Lung (tissue), 12 donors: ENCODE measurements around the gene STX17. TPM values are rescaled to one million over a fixed set of nuclear protein-coding genes. Genes with fewer than 3 reads are reported as not detected.

Experiments used
- ATAC-seq: fragments of 200-7000 bp; cut with Tn5 transposase; one replicate; pipeline ENCODE4 v1.9.1; 2020; ENCODE audit warnings: moderate number of reproducible peaks; ENCODE audit not compliant: insufficient read depth, low FRiP score
- DNase-seq, 3 donors: peaks; one replicate each; pipeline ENCODE4 v3.0.0-alpha.2; 2013 to 2017
- H3K27ac ChIP-seq, 2 donors: one replicate each; pipeline ENCODE4 v1.5.1; 2013; ENCODE audit warnings: mild to moderate bottlenecking in 2 of 2, moderate library complexity in 2 of 2, control low read depth in 1 of 2, inconsistent platforms in 1 of 2, low read depth in 1 of 2, low read length in 1 of 2
- H3K27me3 ChIP-seq, 3 donors: one replicate each; pipeline ENCODE4 v1.5.1; 2013; ENCODE audit warnings: low read length in 2 of 3; ENCODE audit not compliant: control insufficient read depth in 3 of 3, insufficient read depth in 3 of 3
- H3K36me3 ChIP-seq, 4 donors: one replicate each; pipeline ENCODE4 v1.5.1; 2013; ENCODE audit warnings: low read length in 4 of 4, mild to moderate bottlenecking in 1 of 4, moderate library complexity in 1 of 4; ENCODE audit not compliant: control insufficient read depth in 4 of 4, insufficient read depth in 4 of 4
- H3K4me1 ChIP-seq, 5 donors: one replicate each; pipeline ENCODE4 v1.5.1; 2013; ENCODE audit warnings: low read length in 5 of 5, mild to moderate bottlenecking in 2 of 5, moderate library complexity in 1 of 5; ENCODE audit not compliant: control insufficient read depth in 5 of 5, insufficient read depth in 5 of 5
- H3K4me3 ChIP-seq: one replicate; pipeline ENCODE4 v1.5.1; 2013; ENCODE audit warnings: mild to moderate bottlenecking, control low read depth, moderate library complexity
- H3K9ac ChIP-seq, 2 donors: one replicate each; pipeline ENCODE4 v1.5.1; 2013; ENCODE audit warnings: low read length in 2 of 2, control low read depth in 1 of 2; ENCODE audit not compliant: insufficient read depth in 1 of 2
- H3K9me3 ChIP-seq, 4 donors: one replicate each; pipeline ENCODE4 v1.5.1; 2013; ENCODE audit warnings: low read length in 3 of 4, mild to moderate bottlenecking in 1 of 4, moderate library complexity in 1 of 4; ENCODE audit not compliant: control insufficient read depth in 4 of 4, insufficient read depth in 3 of 4
- WGBS, 2 donors: extraction: QIAGEN DNeasy Blood & Tissue Kit; methylation state at CpG; one replicate each; pipeline ENCODE4 v1.1.7; 2013; 5-methylcytosine and 5-hydroxymethylcytosine counted together
- polyA plus RNA-seq, 2 donors: library from polyadenylated mRNA; stranded (reverse); fragments of 200-250 nt; gene quantifications; one replicate each; pipeline ENCODE4 v1.2.1, GENCODE V29; 2013
- total RNA-seq, 2 donors: library from RNA; depleted of rRNA in 1 of 2; stranded (reverse); fragments of >200 nt in 1 of 2; gene quantifications; one replicate each; pipeline ENCODE4 v1.2.1, GENCODE V29; 2014 to 2021
- TF ChIP-seq, protein P1 (sequence below): IDR thresholded peaks from 2 replicates; pipeline ENCODE4 v1.5.1; 2012; ENCODE audit warnings: mild to moderate bottlenecking; ENCODE audit errors: control extremely low read depth, extremely low read depth
- donor health status: control.
- donor health status: control.
- donor health status: Bipolar disorder and iron deficiency.
- donor health status: healthy.
- donor health status: DM: yes; HTN: yes; CAD: no.

Gene STX17
- total and polyA plus RNA-seq, 4 donors = 4.7 to 55.0 (median 18.7) TPM

GRCh38 chr9:99894826-99895225 is 11.6 kb upstream of the STX17 start:
- Histone ChIP-seq H3K9ac (no peak overlapping the region), H3K36me3 (no peaks in the 10 kb centered on the region), H3K4me3 (no peak overlapping the region), H3K4me1 (peaks cover 0 to 5% (median 0%) of the 10 kb centered on the region in 5 donors), H3K27ac (no peak overlapping the region), H3K27me3 (peaks cover 0 to 3% (median 0%) of the 10 kb centered on the region in 3 donors), H3K9me3 (no peaks in the 10 kb centered on the region)
- TF ChIP-seq, protein P1, sequence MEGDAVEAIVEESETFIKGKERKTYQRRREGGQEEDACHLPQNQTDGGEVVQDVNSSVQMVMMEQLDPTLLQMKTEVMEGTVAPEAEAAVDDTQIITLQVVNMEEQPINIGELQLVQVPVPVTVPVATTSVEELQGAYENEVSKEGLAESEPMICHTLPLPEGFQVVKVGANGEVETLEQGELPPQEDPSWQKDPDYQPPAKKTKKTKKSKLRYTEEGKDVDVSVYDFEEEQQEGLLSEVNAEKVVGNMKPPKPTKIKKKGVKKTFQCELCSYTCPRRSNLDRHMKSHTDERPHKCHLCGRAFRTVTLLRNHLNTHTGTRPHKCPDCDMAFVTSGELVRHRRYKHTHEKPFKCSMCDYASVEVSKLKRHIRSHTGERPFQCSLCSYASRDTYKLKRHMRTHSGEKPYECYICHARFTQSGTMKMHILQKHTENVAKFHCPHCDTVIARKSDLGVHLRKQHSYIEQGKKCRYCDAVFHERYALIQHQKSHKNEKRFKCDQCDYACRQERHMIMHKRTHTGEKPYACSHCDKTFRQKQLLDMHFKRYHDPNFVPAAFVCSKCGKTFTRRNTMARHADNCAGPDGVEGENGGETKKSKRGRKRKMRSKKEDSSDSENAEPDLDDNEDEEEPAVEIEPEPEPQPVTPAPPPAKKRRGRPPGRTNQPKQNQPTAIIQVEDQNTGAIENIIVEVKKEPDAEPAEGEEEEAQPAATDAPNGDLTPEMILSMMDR = no peak
- ATAC-seq = no peak
- no peak for DNase-seq
- WGBS, 2 donors = 72 to 77% methylated on average over 2 of the region's 2 CpGs

- 87 to 91% methylated on average over 6 of the region's 6 CpGs for WGBS, 2 donors
Observed at GRCh38 chr9:99895510-99895909, 10.9 kb upstream of the STX17 start.

DNA sequence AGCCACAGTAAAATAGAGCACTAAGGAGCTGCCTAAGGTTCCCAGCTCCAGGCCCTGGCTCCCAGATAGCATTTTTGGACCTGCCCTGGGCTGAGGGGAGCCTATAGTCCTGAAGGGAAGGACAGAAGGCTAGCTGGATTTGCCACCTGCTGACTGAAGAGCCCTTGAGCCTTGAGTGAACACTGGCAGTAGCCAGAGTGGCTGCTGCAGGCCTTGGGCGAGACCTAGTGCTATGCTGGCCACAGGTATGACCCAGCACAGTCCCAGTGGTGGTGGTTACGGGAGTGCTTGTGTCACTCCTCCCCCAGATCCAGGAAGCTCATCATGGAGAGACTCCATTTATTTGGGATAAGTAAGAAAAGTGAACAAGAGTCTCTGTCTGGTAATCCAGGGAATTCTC is 10.3 kb upstream of the STX17 start:
- Histone ChIP-seq H3K9me3 (no peaks in the 10 kb centered on the region), H3K9ac (no peak overlapping the region), H3K27me3 (peaks cover 0 to 3% (median 0%) of the 10 kb centered on the region in 3 donors), H3K4me3 (no peak overlapping the region), H3K36me3 (no peaks in the 10 kb centered on the region), H3K4me1 (peaks cover 0 to 5% (median 0%) of the 10 kb centered on the region in 5 donors), H3K27ac (no peak overlapping the region)
- 82 to 92% methylated on average over 2 of the region's 2 CpGs for WGBS, 2 donors
- no peak for DNase-seq
- peak; percentile 11 for ATAC-seq
- TF ChIP-seq, protein P1 = no peak

More at GRCh38 chr9:99895510-99895909, 10.9 kb upstream of the STX17 start:
- H3K4me3 ChIP-seq = no peak overlapping the region
- TF ChIP-seq, protein P1 = no peak
- no peak overlapping the region for H3K9ac ChIP-seq
- peaks cover 0 to 3% (median 0%) of the 10 kb centered on the region in 3 donors for H3K27me3 ChIP-seq
- H3K36me3 ChIP-seq = no peaks in the 10 kb centered on the region
- DNase-seq (no peak), ATAC-seq (no peak)
- no peaks in the 10 kb centered on the region for H3K9me3 ChIP-seq
- peaks cover 0 to 5% (median 0%) of the 10 kb centered on the region in 5 donors for H3K4me1 ChIP-seq
- H3K27ac ChIP-seq = no peak overlapping the region

- Histone ChIP-seq H3K27me3 (no peaks in the 10 kb centered on the region), H3K9ac (no peak overlapping the region), H3K4me1 (peaks cover 0 to 14% (median under 1%) of the 10 kb centered on the region in 5 donors), H3K9me3 (no peaks in the 10 kb centered on the region), H3K36me3 (no peaks in the 10 kb centered on the region), H3K27ac (no peak overlapping the region), H3K4me3 (no peak overlapping the region)
- WGBS, 2 donors = 56 to 77% methylated on average over 1 of the region's 1 CpG
- DNase-seq (no peak), ATAC-seq (no peak)
- TF ChIP-seq, protein P1 = no peak
Observed at GRCh38 chr9:99903393-99903792, 3.1 kb upstream of the STX17 start.
